Colon (tissue), 2 donors: Measurements from ENCODE around the gene GRIK5.
"Not testable (repeated sequence)": the region's sequence is repeated elsewhere in the genome, so short reads cannot be mapped to it uniquely, and the experiment has no call there.

Experiments used
- FAIRE-seq: peaks from 2 replicates; lab custom pipeline; 2012; peaks lifted over from hg19 to GRCh38; lab: Jason Lieb, UNC
- donor health status: control.
- donor health status: control.

GRIK5 gene

DNA sequence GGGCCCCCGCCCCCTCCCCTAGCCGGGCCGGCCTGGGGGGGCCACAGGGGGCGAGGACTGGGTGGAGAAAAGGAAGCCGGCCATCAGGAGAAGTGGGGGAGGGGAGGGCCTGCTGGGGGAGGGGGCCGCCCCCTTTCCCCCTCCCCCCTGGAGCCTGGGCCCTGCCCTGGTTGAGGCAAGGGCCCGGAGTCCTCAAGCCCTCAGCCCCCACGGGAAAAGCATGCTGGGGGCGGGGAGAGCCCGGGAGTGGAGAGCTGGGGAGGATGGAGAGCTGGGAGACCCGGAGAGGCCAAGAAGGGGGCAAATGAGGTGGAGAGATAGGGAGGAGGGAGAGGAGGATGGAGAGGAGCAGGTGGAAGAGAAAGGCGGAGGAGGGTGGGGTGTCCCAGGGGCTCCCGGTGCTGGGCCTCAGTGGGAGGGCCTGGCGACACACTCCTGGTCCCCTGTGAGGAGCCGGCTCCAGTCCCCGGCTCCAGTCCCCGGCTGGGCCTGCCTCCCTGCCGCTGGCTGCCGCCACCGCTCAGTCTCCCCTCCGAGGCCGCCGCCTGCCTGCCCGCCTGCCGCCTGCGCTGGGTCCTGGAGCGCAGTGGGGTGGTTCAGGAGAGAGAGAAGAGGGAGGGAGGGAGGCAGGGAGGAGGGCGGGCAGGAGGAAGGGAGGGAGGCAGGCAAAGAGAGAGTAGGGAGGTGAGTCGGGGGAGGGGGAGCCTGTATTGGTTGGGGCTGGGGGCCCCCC lies at the start of gene GRIK5:
Gene GRIK5 (minus strand): TSS at position 588 of the 733 bp plus-strand sequence. CDS start 4,436 bp downstream, outside the sequence.
- FAIRE-seq: no peak

DNA sequence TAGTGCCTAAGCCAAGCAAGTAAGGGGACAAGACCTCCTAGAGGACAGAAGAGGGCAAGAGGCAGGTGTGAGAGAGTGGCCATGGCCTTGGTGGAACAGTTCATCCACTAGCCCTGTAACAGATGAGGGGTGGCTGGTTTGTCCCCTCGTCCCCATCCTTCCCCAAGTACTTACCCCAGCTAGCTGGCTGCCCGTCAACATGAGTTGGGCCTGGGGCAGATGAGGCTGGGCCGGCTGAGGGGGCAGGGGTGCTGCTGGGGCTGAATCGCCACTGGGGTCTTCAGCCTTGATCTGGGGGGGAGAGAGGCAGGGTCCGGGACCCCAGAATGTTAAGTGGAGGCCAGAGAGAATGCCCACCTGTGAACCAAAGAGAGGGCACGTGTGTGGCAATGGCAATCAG lies 47.1 kb upstream of the GRIK5 start:
- FAIRE-seq: no peak

GRCh38 chr19:42116308-42117075 lies 46.5 kb upstream of the GRIK5 start:
- FAIRE-seq: no peak

GRCh38 chr19:42115705-42116104 lies 45.7 kb upstream of the GRIK5 start:
- no peak for FAIRE-seq

GRCh38 chr19:42115219-42115618 lies 45.2 kb upstream of the GRIK5 start:
- FAIRE-seq: no peak

DNA sequence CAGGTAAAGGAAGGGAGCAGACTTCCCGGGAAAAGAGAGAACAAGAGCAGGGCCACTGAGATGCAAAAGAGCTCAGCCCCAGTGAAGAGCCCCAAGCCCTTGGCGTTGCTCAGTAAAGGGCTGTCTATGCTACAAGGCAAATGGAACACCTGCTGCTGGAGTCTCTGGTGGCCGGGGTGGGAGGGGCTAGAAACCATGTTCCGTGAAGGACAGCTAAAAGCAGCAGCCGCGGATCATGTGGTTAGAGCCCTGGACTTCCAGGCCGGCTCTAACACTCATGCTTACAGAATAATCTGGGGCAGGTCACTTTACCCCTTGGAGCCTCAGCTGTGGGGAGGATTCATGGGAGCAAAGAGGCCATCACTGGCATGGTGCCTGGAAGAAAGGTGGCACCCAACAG lies 44.4 kb upstream of the GRIK5 start:
- FAIRE-seq: no peak

DNA sequence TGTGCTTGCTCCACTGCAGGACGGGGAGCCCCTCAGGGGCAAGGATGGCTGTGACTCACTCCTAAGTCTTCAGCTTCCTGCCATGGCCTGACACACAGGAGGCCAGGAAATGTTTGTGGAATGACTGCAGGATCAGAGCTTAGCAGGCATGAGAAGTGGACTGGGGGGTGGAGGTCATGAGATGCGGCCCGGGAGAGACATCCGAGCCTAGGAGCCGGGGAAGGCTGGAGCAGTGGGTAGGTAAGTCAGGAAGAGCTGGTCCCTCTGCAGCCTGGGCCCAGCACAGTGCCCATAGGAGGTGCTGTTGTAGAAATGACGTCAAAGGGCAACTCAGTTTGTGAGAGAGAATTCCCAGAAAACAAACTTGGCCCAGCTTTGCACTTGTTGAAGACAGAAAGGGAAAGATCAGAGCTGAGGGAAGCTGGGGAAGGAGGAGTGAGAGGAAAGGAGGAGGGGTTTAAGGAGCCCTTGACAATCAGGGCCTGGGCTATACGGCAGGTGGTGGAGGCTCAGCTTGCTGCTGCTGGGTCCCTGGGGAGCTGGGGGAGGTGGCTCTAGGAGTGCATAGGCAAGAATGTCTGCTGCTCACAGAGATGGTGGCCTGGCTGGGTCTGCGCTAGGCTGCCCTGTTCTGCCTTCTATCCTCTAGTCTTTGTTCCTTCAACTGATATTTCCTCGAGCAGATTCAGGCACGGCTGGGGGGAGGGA lies 43.8 kb upstream of the GRIK5 start:
- no peak for FAIRE-seq

GRCh38 chr19:42111811-42112210 lies 41.8 kb upstream of the GRIK5 start:
- no peak for FAIRE-seq

GRCh38 chr19:42111384-42111783 lies 41.4 kb upstream of the GRIK5 start:
- FAIRE-seq: no peak

DNA sequence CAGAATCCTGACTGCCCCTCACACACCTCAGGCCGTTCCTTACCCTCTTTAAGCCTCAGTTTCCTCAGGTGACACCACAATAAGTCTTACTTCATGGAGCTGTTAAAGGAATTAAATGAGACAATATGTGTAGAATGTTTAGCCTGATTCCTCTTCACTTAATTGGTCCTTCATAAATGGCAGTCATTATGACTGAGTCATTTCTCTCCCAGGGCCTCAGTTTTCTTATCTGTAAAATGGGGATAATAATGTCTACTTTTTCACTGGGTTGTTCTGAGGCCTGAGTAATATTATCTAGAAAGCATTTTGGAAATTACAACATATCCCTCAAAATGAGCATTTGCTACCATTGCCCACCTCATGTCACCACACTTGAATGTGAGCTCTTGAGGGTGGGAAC lies 40.7 kb upstream of the GRIK5 start:
- no peak for FAIRE-seq

DNA sequence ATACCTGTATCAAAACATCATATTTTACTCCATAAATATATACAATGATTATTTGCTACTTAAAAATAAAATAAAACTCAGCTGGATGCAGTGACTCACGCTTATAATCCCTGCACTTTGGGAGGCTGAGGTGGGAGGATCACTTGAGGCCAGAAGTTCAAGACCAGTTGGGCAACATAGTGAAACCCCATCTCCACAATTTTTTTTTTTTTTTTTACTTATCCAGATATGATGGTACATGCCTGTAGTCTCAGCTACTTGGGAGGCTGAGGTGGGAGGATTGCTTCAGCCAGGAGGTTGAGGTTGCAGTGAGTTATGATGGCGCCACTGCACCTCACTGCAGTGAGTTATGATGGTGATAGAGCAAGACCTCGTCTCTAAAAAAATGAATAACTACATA lies 39.9 kb upstream of the GRIK5 start:
- FAIRE-seq: no peak

DNA sequence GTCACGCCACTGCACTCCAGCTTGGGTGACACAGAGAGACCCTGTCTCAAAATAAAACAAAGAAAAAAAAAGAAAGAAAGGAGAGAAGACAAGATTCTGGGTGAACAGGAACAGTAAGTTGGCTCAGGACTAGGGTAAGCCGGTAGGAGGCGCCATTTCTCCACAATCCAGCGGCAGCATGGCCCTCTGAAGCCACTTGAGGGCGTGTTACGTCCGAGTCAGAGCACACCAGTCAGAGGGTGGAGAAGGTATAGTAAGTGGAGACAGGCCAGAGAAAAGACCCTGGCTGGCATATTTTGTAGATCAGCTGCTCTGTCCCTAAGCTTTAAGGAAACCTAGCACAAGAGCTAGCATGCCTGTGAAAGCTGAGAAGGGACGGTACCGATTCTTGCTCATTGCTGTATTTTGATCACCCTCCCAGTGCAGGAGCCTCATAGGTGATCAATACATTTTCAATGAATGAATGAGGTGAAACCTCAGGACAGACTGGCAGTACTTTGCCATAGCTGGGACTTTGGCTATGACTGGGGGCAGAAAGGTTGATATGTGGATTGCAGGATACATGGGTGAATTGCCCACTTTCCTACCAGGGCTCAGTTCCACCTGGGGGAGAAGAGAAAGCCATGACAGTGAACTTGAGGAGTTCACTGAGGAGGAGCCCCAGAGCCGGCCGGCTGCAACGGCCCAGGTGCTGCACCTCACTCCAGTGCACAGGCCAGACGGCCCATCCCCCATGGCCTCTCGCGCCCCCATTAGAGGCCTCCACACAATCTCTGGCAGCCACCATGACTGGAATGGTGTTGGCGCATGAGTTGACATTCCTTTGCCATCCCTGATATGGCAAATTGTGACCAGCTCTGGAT lies 38.8 kb upstream of the GRIK5 start:
- no peak for FAIRE-seq

DNA sequence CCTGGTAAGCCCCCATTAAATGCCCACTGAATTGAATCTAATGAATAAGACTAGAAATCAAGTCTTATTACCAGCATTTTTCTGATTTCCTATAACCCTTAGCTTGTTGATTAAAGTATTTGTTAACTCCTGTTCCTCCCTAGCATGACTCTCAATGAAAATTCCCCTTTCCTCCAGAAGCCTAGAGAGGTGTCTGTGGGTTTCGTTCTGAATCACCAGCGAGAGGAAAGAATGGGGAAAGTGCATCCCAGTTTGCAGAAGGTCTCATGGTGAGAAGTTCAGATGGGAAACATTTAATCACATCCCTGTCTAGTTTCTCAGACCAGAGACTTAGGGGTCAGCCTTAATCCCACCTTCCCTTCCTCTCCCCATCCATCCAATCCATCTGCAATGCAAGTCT lies 35.4 kb upstream of the GRIK5 start:
- no peak for FAIRE-seq

DNA sequence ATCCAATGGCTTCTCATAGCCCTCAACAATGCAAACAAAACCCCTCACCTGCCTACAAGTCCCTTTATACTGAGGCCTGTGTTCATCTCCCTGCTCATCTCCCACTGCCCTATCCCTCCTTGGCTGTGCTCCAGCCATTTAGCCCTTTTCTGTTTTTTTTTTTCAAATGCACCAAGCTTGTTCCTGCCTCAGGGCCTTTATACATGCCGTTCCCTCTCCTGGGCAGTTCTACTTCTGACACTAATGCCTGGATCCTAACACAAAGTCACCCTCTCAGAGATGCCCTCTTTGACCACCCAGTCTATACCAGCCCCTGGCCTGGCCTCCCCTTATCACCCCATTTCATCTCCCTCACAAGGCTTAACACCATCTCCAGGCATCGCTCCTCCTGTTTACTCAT lies 32.9 kb upstream of the GRIK5 start:
- FAIRE-seq: no peak

DNA sequence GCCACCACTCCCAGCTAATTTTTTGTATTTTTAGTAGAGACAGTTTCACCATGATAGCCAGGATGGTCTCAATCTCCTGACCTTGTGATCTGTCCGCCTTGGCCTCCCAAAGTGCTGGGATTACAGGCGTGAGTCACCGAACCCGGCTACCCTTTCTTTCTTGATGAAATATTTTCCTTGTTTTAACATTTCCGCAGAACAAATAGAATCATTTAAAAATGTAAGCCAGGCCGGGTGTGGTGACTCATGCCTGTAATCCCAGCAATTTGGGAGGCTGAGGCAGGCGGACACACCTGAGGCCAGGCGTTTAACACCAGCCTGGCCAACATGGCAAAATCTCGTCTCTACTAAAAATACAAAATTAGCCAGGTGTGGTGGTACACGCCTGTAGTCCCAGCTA lies 30.2 kb upstream of the GRIK5 start:
- not testable (repeated sequence) for FAIRE-seq

GRCh38 chr19:42099336-42099925 lies 29.4 kb upstream of the GRIK5 start:
- FAIRE-seq: no peak

- FAIRE-seq: no peak
Measured at GRCh38 chr19:42098781-42099180, 28.8 kb upstream of the GRIK5 start.

GRCh38 chr19:42097461-42097860 lies 27.5 kb upstream of the GRIK5 start:
- no peak for FAIRE-seq

- no peak for FAIRE-seq
Measured at GRCh38 chr19:42096255-42096837, 26.3 kb upstream of the GRIK5 start.

- FAIRE-seq: no peak
Measured at GRCh38 chr19:42095814-42096230, 25.8 kb upstream of the GRIK5 start.

DNA sequence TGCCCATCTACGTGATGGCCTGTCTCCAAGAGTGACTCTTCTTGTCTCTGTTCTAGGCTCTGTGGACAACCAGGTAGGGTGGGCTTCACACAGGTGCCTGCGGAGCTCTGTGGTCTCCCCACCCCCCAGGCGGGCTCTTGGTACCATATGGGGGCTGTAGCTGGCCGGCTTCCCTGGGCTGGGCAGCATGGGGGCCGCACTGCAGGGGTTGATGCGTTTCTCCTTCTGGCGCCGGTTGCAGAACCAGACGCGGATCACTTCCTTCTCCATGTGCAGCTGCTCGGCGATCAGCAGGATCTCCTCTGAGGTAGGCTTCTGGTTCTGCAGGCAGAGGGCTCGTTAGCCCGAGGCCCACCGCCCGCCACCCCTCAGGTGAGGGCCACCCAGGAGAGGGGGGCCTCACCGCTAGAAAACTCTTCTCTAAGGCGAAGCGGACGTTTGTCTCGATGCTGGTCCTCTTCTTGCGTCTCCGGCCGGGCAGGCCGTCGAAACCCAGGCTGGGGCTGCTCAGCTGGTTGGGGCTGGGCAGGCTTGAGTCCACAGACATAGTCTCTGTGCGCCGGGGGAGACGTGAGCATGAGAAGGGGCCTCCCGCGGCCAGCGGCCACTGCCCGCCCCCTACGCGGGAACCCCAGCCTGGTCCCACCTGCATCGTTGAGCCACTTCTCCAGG lies 25.3 kb upstream of the GRIK5 start:
- no peak for FAIRE-seq
